ENCODE results near the gene AXIN2.

AXIN2 gene

DNA sequence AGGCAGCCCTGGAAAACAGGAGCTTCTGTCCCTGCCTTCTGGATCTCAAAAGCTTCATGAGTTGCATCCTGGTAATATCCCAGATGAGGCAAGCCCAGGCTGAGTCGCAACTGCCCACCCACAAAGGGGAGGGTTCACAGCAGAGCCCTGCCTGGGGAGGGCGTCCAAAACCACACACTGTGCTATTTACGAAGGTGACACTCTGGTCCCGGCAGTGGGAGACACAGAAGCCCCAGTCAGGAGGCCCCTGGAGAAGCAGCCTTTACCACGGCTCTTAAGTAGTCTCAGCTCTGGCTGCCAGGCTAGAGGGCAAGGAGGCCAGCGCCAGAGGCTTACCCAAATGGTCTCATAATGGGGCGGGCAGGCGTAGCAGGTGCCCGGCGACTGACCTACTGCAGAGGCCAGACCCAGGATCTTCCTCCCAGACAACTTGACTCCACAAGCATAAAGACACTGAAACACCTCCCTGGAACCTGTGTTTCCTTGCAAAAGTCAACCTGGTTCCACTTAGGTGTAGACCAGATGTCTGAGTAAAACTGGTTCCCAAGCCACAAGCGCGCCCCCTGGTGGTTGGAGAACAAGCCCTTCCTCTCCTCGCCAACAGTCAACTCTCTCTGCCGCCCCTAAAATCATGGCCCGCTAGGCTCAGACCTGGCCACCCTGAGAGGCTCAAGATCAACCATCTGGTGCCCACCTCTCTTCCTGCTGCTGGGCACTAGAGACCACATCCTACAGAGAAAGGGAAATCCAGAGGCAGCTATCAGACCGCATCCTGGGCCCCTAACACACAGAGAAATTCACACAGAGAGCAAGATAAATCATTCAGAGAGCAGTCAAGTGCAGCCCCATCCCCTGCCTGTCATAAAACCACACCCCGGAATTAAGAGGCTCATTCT lies 5.2 kb downstream of the AXIN2 start:
- peak; percentile 64 to 94 (median 92) for DNase-seq (ENCODE audit: low read depth in 2 of 3, low spot score in 2 of 3)

DNA sequence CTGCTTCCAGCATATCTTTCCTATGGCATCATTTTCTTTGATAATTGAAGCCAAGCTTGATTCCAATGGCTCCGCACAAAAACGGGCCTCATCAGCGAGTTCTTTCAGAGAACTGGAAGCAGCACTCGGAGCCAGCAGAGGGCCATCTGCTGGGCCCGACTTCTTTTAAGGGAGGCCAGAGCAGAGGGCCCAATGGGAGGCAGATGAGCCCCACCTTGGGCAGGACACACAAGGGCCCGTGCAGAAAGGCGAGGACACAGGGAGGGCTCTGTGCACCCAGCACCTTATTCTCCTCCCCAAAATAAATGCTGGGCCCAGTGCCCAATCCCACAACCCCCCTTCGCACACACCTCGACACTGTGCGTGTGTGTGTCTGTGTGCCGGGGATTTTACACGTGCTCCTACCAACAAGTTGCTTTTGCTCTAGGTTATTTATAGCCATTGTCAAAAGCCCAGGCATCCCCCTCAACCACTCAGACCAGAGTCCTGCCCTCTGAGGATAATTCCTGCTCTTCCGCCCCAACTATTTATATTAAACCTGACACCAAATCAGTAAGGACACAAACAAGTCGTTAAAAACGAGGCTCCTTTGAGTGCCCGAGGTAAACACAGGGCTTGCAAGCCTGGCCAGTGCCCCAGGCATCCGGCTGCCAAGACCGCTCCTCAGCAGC lies 6.8 kb downstream of the AXIN2 start:
- DNase-seq (ENCODE audit: low read depth in 2 of 3, low spot score in 2 of 3): no peak

GRCh38 chr17:65553646-65554552 lies 7.5 kb downstream of the AXIN2 start:
- DNase-seq (ENCODE audit: low read depth in 2 of 3, low spot score in 2 of 3): no peak

DNA sequence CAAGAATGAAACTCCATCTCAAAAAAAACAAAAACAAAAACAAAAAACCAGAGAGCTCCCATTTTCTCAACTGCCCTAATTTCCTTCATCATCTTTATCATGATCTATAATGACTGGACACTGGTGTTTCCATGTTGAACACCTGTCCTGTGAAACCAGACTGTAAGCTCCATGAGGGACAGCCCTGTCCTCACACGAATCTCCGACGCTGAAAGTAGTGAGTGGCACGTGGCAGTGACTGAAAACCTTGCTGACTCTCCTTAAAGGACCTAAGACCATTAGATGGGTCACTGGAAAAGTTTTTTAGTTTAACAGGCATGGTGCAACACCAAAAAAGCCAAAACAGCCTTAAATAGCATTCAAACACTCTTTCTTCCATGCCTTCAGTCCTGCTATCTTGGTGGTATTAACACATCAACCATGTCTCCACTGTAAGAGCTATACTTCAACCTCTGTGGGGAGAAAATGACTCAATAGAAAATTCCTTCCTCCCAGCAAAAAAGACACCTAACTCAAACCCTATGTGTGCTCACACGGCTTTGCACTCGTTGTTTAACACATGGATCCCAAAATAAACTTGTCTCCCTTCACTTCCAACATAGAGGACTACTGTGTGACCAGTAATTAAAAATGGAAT lies 8.3 kb downstream of the AXIN2 start:
- no peak for DNase-seq (ENCODE audit: low read depth in 2 of 3, low spot score in 2 of 3)

DNA sequence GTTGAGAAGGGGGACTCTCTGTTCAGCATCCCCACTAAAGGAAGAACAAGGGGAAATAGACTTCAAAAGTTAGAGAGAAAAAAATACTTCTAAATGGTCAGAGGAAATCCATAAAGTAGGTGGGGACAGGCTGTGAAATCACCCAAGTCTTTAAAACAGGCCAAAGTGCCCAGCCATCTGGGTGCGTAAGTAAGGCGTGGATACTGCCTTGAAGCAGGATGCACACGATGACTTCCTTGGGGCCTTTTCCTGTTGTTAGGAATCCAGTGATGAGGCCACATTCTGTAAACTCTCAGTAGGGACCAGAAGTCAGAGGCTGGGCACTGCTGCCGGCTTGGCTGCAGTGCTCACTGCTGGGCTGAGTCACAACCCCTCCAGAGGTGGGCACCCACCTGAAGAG lies 9.2 kb downstream of the AXIN2 start:
- no peak for DNase-seq (ENCODE audit: low read depth in 2 of 3, low spot score in 2 of 3)

DNA sequence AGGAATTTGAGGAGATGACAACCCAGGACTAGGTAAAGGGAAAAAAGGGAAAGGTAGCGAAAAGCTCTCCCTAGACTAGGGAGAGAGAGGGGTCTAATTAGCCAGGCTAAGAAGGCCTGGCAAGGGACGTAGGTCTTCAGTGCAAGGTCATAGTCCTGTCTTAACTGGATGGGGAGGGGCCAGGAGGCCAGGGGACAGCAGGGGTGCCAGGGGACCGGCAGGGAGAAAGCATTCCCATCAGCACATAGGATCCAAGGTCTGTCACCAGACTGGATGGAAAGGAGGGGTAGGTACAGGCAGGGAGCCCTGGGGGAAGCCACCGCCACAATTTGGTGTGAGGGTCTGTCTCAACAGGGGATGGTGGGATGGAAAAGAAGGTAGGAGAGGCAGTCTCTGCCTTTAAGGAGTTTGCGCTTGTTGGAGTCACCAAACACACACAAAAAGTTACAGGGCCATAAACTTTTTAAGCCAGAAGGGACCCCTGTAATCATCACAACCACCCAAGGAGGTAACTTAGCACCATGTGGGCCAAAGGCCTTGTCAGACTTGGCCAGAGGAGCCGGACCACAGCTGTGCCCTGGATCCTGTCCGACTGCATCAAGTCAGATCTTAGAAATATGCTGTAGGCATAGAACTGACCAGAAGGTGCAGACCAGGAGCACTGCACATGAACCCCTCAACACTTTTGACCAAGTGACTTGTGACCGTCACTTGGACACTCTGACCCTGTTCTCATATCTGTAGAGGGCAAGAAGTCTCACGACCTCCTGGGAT lies 10.0 kb downstream of the AXIN2 start:
- no peak for DNase-seq (ENCODE audit: low read depth in 2 of 3, low spot score in 2 of 3)

- DNase-seq (ENCODE audit: low read depth in 2 of 3, low spot score in 2 of 3): no peak
Observed at GRCh38 chr17:65550758-65551157, 10.7 kb downstream of the AXIN2 start.

- no peak for DNase-seq (ENCODE audit: low read depth in 2 of 3, low spot score in 2 of 3)
Observed at GRCh38 chr17:65550075-65550662, 11.3 kb downstream of the AXIN2 start.

GRCh38 chr17:65548269-65548969 lies 13.0 kb downstream of the AXIN2 start:
- no peak for DNase-seq (ENCODE audit: low read depth in 2 of 3, low spot score in 2 of 3)

DNA sequence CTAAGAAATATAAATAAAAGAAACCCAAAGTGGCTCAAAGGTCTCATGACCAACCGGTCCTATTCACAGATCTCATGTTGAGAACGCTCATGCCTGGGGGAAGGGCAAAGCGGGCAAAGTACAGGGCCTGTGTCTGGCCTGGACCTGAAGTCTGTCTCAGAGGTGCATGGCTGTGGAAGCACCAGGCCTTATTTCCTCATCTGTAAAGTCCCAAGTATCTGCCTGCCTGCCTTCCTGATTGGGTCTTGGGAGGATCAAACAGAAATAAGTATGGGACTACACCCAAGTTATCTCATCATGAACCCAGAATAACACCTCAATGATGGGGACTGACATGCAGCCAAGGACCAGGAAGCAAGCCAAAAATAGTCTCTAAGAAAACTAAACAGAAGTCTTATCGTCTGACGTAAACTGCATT lies 14.2 kb downstream of the AXIN2 start:
- DNase-seq (ENCODE audit: low read depth in 2 of 3, low spot score in 2 of 3): no peak

DNA sequence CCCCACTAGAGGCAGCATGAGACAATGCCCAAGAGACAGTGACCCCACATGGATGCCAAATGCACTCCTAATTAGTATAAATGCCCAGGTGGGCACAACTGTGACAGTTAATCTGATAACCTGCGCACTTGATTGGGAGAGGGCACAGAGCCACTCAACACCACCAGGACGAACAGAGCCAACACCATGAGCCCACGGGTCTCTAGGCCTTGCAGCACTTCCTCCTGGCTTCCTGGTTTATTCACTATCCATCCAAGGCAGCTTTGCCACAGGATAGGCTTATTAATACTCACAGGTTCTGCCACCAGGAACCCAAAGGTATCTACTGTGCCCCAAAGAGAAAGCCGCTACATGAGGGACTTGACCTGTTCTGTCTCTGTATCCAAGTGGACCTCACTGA lies 14.9 kb downstream of the AXIN2 start:
- DNase-seq (ENCODE audit: low read depth in 2 of 3, low spot score in 2 of 3): no peak

GRCh38 chr17:65545705-65546523 lies 15.5 kb downstream of the AXIN2 start:
- no peak for DNase-seq (ENCODE audit: low read depth in 2 of 3, low spot score in 2 of 3)

DNA sequence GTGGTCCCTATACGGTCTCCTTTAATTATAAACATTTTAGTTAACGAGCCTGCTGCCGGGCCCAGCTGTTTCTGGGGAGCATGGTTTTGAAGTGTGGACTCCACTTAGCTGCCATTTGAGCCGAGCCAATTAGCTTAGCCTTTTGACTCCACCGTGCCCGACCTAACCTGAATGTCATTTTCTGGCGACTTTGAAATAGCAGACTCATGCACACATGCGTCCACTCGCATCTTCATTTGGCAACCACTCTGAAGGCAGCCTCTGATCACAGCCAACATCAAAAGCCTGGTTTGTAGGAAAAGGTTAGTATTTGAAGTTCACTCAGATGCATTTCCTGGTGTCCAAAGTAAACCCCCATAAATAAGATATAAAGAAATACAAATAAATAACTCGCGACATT lies 16.8 kb downstream of the AXIN2 start:
- no peak for DNase-seq (ENCODE audit: low read depth in 2 of 3, low spot score in 2 of 3)

DNA sequence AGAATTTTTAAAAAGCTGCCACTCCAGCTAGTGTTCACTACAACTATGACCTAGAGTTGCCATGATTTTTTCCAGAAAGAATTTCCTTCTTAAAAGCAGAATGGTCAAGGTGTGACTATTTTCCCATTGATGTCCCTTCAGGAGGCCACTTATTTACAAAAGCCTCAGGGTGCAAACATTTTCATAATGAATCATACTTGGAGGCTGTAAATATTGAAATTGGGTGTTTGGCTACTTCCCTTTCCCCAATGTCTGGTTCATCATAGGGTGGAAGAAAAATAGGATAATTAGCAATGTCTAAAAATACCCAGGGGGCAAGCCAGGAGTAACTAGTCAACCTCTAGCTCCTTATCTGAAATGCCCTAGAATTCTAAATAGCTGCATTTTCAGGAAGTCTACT lies 18.8 kb downstream of the AXIN2 start:
- no peak for DNase-seq (ENCODE audit: low read depth in 2 of 3, low spot score in 2 of 3)

- DNase-seq (ENCODE audit: low read depth in 2 of 3, low spot score in 2 of 3): no peak
Observed at GRCh38 chr17:65542067-65542466, 19.4 kb downstream of the AXIN2 start.

GRCh38 chr17:65541453-65541852 lies 20.0 kb downstream of the AXIN2 start:
- DNase-seq (ENCODE audit: low read depth in 2 of 3, low spot score in 2 of 3): no peak

- no peak for DNase-seq (ENCODE audit: low read depth in 2 of 3, low spot score in 2 of 3)
Observed at GRCh38 chr17:65539630-65540266, 21.7 kb downstream of the AXIN2 start.
